ENCODE measurements around the gene TOM1L2.

- no peak for TF ChIP-seq CTCF (IDR thresholded peaks at IDR 0.05)
- TF ChIP-seq POLR2A (IDR thresholded peaks at IDR 0.05): no peak
These were observed 13.2 kb downstream of the TOM1L2 start for GRCh38 chr17:17958982-17959381.

All from uterus (tissue), 2 donors.